HEK293 (cell line): ENCODE measurements around the gene ZC3H8.

Experiments used
- CTCF ChIA-PET: fragments of 350-600 bp; formaldehyde crosslinking; extraction: SDS; loops from one replicate; lab custom pipeline; 2021; ENCODE audit warnings: antibody characterized with exemption; lab: Yijun Ruan, JAX
- POLR2A ChIA-PET: fragments of 300-600 bp; formaldehyde crosslinking; extraction: SDS; loops from one replicate; lab custom pipeline; 2020; ENCODE audit warnings: antibody characterized with exemption, inconsistent platforms; lab: Yijun Ruan, JAX
- H3K27ac ChIP-seq: fragments of 200-500 bp; sonication (Bioruptor generic); 2 replicates; pipeline ENCODE4 v1.5.1; 2014; ENCODE audit warnings: low read depth, low read length, control low read depth, inconsistent platforms; ENCODE audit errors: extremely low read depth
- H3K36me3 ChIP-seq, 2 experiments: fragments of 200-500 bp in 1 of 2; sonication (Bioruptor generic) in 1 of 2; 1 replicate in 1 of 2; 2 replicates in 1 of 2; pipeline ENCODE4 v1.5.1; 2014 to 2017; ENCODE audit warnings: inconsistent platforms in 2 of 2, low read length in 2 of 2; ENCODE audit not compliant: control insufficient read depth in 2 of 2, insufficient read depth in 1 of 2
- H3K4me1 ChIP-seq: fragments of 200-500 bp; sonication (Bioruptor generic); 2 replicates; pipeline ENCODE4 v1.5.1; 2014; ENCODE audit warnings: mild to moderate bottlenecking, low read length, inconsistent platforms; ENCODE audit not compliant: control insufficient read depth, insufficient read depth
- H3K4me3 ChIP-seq: 2 replicates; pipeline ENCODE4 v1.5.1; 2011; ENCODE audit warnings: low read depth, mild to moderate bottlenecking, control low read depth, low read length, moderate library complexity
- H3K9me3 ChIP-seq: fragments of 200-500 bp; sonication (Bioruptor generic); 2 replicates; pipeline ENCODE4 v1.5.1; 2014; ENCODE audit warnings: low read depth, low read length, inconsistent platforms; ENCODE audit not compliant: control insufficient read depth, insufficient read depth
- REST ChIP-seq: fragments of 450-650 bp; formaldehyde crosslinking; IDR thresholded peaks from 2 replicates; pipeline ENCODE4 v1.5.1; 2016; ENCODE audit warnings: missing biosample characterization, missing genetic modification characterization
- TRIM28 ChIP-seq: IDR thresholded peaks from 2 replicates; pipeline ENCODE4 v1.6.1; 2011; ENCODE audit warnings: low read length, control low read depth, borderline replicate concordance
- ZBTB7A ChIP-seq: fragments of 450-650 bp; formaldehyde crosslinking; IDR thresholded peaks from 2 replicates; pipeline ENCODE4 v1.5.1; 2016; ENCODE audit warnings: low read depth, missing biosample characterization, missing genetic modification characterization
- ZEB2 ChIP-seq: fragments of 450-650 bp; formaldehyde crosslinking; IDR thresholded peaks from 2 replicates; pipeline ENCODE4 v1.5.1; 2016; ENCODE audit warnings: missing biosample characterization, missing genetic modification characterization
- ZIC2 ChIP-seq: fragments of 450-650 bp; formaldehyde crosslinking; IDR thresholded peaks from 2 replicates; pipeline ENCODE4 v1.5.1; 2016; ENCODE audit warnings: missing biosample characterization, missing genetic modification characterization
- ZNF114 ChIP-seq: fragments of 450-650 bp; formaldehyde crosslinking; IDR thresholded peaks from 2 replicates; pipeline ENCODE4 v1.5.0; 2017; ENCODE audit warnings: missing biosample characterization, missing genetic modification characterization
- ZNF133 ChIP-seq: fragments of 450-650 bp; formaldehyde crosslinking; IDR thresholded peaks from 2 replicates; pipeline ENCODE4 v1.5.1; 2016; ENCODE audit warnings: missing biosample characterization, missing genetic modification characterization
- ZNF184 ChIP-seq: fragments of 450-650 bp; IDR thresholded peaks from 2 replicates; pipeline ENCODE4 v1.5.1; 2018; ENCODE audit warnings: missing biosample characterization, mild to moderate bottlenecking, missing genetic modification characterization
- ZNF24 ChIP-seq: fragments of 450-650 bp; formaldehyde crosslinking; IDR thresholded peaks from 2 replicates; pipeline ENCODE4 v1.5.1; 2016; ENCODE audit warnings: missing biosample characterization, missing genetic modification characterization
- ZNF274 ChIP-seq, 2 experiments: fragments of 200-500 bp in 1 of 2; fragments of 450-650 bp in 1 of 2; sonication (Bioruptor generic) in 1 of 2; formaldehyde crosslinking in 1 of 2; IDR thresholded peaks; 2 replicates each; pipeline versions ENCODE4 v1.5.1 to v1.6.1; 2014 to 2016; ENCODE audit warnings: borderline replicate concordance in 1 of 2, inconsistent platforms in 1 of 2, low read length in 1 of 2, missing biosample characterization in 1 of 2, missing genetic modification characterization in 1 of 2
- ZNF391 ChIP-seq: fragments of 450-650 bp; formaldehyde crosslinking; IDR thresholded peaks from 2 replicates; pipeline ENCODE4 v1.5.1; 2016; ENCODE audit warnings: low read depth, missing biosample characterization, missing genetic modification characterization, borderline replicate concordance
- ZNF423 ChIP-seq: fragments of 450-650 bp; formaldehyde crosslinking; IDR thresholded peaks from 2 replicates; pipeline ENCODE4 v1.5.1; 2016; ENCODE audit warnings: missing biosample characterization, missing genetic modification characterization
- ZNF571 ChIP-seq: fragments of 450-650 bp; formaldehyde crosslinking; IDR thresholded peaks from 2 replicates; pipeline ENCODE4 v1.5.0; 2017; ENCODE audit warnings: missing biosample characterization, missing genetic modification characterization
- ZNF623 ChIP-seq: fragments of 450-650 bp; formaldehyde crosslinking; IDR thresholded peaks from 2 replicates; pipeline ENCODE4 v1.5.1; 2016; ENCODE audit warnings: missing biosample characterization, missing genetic modification characterization
- ZNF639 ChIP-seq: fragments of 450-650 bp; formaldehyde crosslinking; IDR thresholded peaks from 2 replicates; pipeline ENCODE4 v1.5.1; 2016; ENCODE audit warnings: missing biosample characterization, missing genetic modification characterization
- ZSCAN18 ChIP-seq: fragments of 450-650 bp; formaldehyde crosslinking; IDR thresholded peaks from 2 replicates; pipeline ENCODE4 v1.5.1; 2016; ENCODE audit warnings: missing biosample characterization, missing genetic modification characterization
- TF ChIP-seq, protein P1 (sequence below): fragments of 450-650 bp; formaldehyde crosslinking; IDR thresholded peaks from 2 replicates; pipeline ENCODE4 v1.5.1; 2016; ENCODE audit warnings: missing biosample characterization, missing genetic modification characterization
- TF ChIP-seq, protein P2 (sequence below): fragments of 450-650 bp; formaldehyde crosslinking; IDR thresholded peaks from 2 replicates; pipeline ENCODE4 v1.5.1; 2016; ENCODE audit warnings: missing biosample characterization, missing genetic modification characterization
- TF ChIP-seq, protein P3 (sequence below): fragments of 450-650 bp; formaldehyde crosslinking; IDR thresholded peaks from 2 replicates; pipeline ENCODE4 v1.5.1; 2016; ENCODE audit warnings: missing biosample characterization, missing genetic modification characterization

Gene ZC3H8

DNA sequence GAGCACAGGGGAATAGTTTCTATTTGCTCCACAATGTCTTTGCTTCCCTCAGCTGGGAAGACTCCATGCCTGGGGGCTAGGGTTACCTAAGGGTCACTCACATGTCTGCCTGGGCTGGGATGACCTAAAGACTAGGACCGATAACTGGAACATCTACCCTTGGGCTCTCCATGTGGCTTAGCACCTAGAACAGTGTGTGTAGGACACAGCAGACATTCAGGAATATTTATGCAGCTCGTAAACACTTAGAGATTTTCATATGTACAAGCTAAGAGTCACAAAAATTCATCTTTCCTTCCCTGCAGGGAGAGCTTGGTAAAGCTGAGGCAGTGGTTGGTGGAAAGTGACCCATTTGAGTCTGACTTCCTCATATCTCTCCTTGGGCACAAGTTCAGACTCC lies 60.8 kb downstream of the ZC3H8 start:
- no peaks in the 10 kb centered on the region for H3K4me1 ChIP-seq
- ChIA-PET POLR2A (no interaction called here), CTCF (no interaction called here)
- H3K4me3 ChIP-seq, result no peak overlapping the region
- H3K9me3 ChIP-seq, result no peaks in the 10 kb centered on the region
- H3K27ac ChIP-seq, result no peak overlapping the region
- TF ChIP-seq TRIM28 (no peak), ZNF274 (IDR thresholded peaks at IDR 0.05; ENCODE audit: low read length) (no peak), ZNF274 (tag by site-specific recombination; IDR thresholded peaks at IDR 0.05; ENCODE audit: borderline replicate concordance) (no peak), ZNF423 (no peak), ZBTB7A (tag by site-specific recombination) (no peak), ZNF571 (no peak), ZNF391 (tag by site-specific recombination) (no peak), ZNF623 (tag by site-specific recombination) (no peak), ZSCAN18 (tag by site-specific recombination) (no peak), ZNF184 (no peak), ZNF133 (tag by site-specific recombination) (no peak), ZNF114 (no peak)
- TF ChIP-seq, protein P1, sequence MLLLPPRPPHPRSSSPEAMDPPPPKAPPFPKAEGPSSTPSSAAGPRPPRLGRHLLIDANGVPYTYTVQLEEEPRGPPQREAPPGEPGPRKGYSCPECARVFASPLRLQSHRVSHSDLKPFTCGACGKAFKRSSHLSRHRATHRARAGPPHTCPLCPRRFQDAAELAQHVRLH (tag by site-specific recombination), result no peak
- no peaks in the 10 kb centered on the region for H3K36me3 ChIP-seq

- no peak overlapping the region for H3K4me3 ChIP-seq
- no peak overlapping the region for H3K27ac ChIP-seq
- CTCF ChIA-PET, result interaction anchor here (1.2 kb wide), 1 partner anchor 39 kb away, joined by 4 read pairs; no protein-coding TSS in a partner anchor
- POLR2A ChIA-PET, result no interaction called here
- H3K4me1 ChIP-seq, result no peaks in the 10 kb centered on the region
- H3K9me3 ChIP-seq, result no peaks in the 10 kb centered on the region
- no peaks in the 10 kb centered on the region for H3K36me3 ChIP-seq
- TF ChIP-seq REST, result no peak
- TF ChIP-seq ZNF24 (tag by site-specific recombination), result no peak
- TF ChIP-seq ZEB2, result no peak
- TF ChIP-seq, protein P2, sequence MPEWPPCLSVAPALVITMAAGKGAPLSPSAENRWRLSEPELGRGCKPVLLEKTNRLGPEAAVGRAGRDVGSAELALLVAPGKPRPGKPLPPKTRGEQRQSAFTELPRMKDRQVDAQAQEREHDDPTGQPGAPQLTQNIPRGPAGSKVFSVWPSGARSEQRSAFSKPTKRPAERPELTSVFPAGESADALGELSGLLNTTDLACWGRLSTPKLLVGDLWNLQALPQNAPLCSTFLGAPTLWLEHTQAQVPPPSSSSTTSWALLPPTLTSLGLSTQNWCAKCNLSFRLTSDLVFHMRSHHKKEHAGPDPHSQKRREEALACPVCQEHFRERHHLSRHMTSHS, result no peak
- no peak for TF ChIP-seq ZIC2 (tag by site-specific recombination)
- TF ChIP-seq, protein P3, sequence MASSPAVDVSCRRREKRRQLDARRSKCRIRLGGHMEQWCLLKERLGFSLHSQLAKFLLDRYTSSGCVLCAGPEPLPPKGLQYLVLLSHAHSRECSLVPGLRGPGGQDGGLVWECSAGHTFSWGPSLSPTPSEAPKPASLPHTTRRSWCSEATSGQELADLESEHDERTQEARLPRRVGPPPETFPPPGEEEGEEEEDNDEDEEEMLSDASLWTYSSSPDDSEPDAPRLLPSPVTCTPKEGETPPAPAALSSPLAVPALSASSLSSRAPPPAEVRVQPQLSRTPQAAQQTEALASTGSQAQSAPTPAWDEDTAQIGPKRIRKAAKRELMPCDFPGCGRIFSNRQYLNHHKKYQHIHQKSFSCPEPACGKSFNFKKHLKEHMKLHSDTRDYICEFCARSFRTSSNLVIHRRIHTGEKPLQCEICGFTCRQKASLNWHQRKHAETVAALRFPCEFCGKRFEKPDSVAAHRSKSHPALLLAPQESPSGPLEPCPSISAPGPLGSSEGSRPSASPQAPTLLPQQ, result no peak
- no peak for TF ChIP-seq ZNF639 (tag by site-specific recombination)
These were observed 65.8 kb downstream of the ZC3H8 start for GRCh38 chr2:112189001-112189556.
